Lung (tissue), 12 donors: ENCODE measurements around the gene VSTM2B. TPM values are rescaled to one million over a fixed set of nuclear protein-coding genes. Genes with fewer than 3 reads are reported as not detected.

Experiments
- ATAC-seq: fragments of 200-7000 bp; cut with Tn5 transposase; one replicate; pipeline ENCODE4 v1.9.1; 2020; ENCODE audit warnings: moderate number of reproducible peaks; ENCODE audit not compliant: insufficient read depth, low FRiP score
- DNase-seq, 3 donors: peaks; one replicate each; pipeline ENCODE4 v3.0.0-alpha.2; 2013 to 2017
- H3K27ac ChIP-seq, 2 donors: one replicate each; pipeline ENCODE4 v1.5.1; 2013; ENCODE audit warnings: mild to moderate bottlenecking in 2 of 2, moderate library complexity in 2 of 2, control low read depth in 1 of 2, inconsistent platforms in 1 of 2, low read depth in 1 of 2, low read length in 1 of 2
- H3K27me3 ChIP-seq, 3 donors: one replicate each; pipeline ENCODE4 v1.5.1; 2013; ENCODE audit warnings: low read length in 2 of 3; ENCODE audit not compliant: control insufficient read depth in 3 of 3, insufficient read depth in 3 of 3
- H3K36me3 ChIP-seq, 4 donors: one replicate each; pipeline ENCODE4 v1.5.1; 2013; ENCODE audit warnings: low read length in 4 of 4, mild to moderate bottlenecking in 1 of 4, moderate library complexity in 1 of 4; ENCODE audit not compliant: control insufficient read depth in 4 of 4, insufficient read depth in 4 of 4
- H3K4me1 ChIP-seq, 5 donors: one replicate each; pipeline ENCODE4 v1.5.1; 2013; ENCODE audit warnings: low read length in 5 of 5, mild to moderate bottlenecking in 2 of 5, moderate library complexity in 1 of 5; ENCODE audit not compliant: control insufficient read depth in 5 of 5, insufficient read depth in 5 of 5
- H3K4me3 ChIP-seq: one replicate; pipeline ENCODE4 v1.5.1; 2013; ENCODE audit warnings: mild to moderate bottlenecking, control low read depth, moderate library complexity
- H3K9ac ChIP-seq, 2 donors: one replicate each; pipeline ENCODE4 v1.5.1; 2013; ENCODE audit warnings: low read length in 2 of 2, control low read depth in 1 of 2; ENCODE audit not compliant: insufficient read depth in 1 of 2
- H3K9me3 ChIP-seq, 4 donors: one replicate each; pipeline ENCODE4 v1.5.1; 2013; ENCODE audit warnings: low read length in 3 of 4, mild to moderate bottlenecking in 1 of 4, moderate library complexity in 1 of 4; ENCODE audit not compliant: control insufficient read depth in 4 of 4, insufficient read depth in 3 of 4
- CTCF ChIP-seq: IDR thresholded peaks from 2 replicates; pipeline ENCODE4 v1.5.1; 2012; ENCODE audit warnings: mild to moderate bottlenecking; ENCODE audit errors: control extremely low read depth, extremely low read depth
- WGBS, 2 donors: extraction: QIAGEN DNeasy Blood & Tissue Kit; methylation state at CpG; one replicate each; pipeline ENCODE4 v1.1.7; 2013; 5-methylcytosine and 5-hydroxymethylcytosine counted together
- polyA plus RNA-seq, 2 donors: library from polyadenylated mRNA; stranded (reverse); fragments of 200-250 nt; gene quantifications; one replicate each; pipeline ENCODE4 v1.2.1, GENCODE V29; 2013
- total RNA-seq, 2 donors: library from RNA; depleted of rRNA in 1 of 2; stranded (reverse); fragments of >200 nt in 1 of 2; gene quantifications; one replicate each; pipeline ENCODE4 v1.2.1, GENCODE V29; 2014 to 2021
- donor health status: control.
- donor health status: control.
- donor health status: Bipolar disorder and iron deficiency.
- donor health status: healthy.
- donor health status: DM: yes; HTN: yes; CAD: no.

VSTM2B gene
- total and polyA plus RNA-seq, 4 donors = not detected

GRCh38 chr19:29535214-29535831, 9.5 kb downstream of the VSTM2B start:
- H3K4me1 ChIP-seq = no peaks in the 10 kb centered on the region
- TF ChIP-seq CTCF = no peak
- no peak overlapping the region for H3K4me3 ChIP-seq
- ATAC-seq = no peak
- H3K27ac ChIP-seq = no peak overlapping the region
- no peak overlapping the region for H3K9ac ChIP-seq
- WGBS, 2 donors = 48 to 51% methylated on average over 19 of the region's 19 CpGs
- peaks cover 20 to 38% (median 26%) of the 10 kb centered on the region in 3 donors for H3K27me3 ChIP-seq
- H3K36me3 ChIP-seq = no peaks in the 10 kb centered on the region
- no peak for DNase-seq
- peaks cover 0 to 26% (median 0%) of the 10 kb centered on the region in 4 donors for H3K9me3 ChIP-seq

- TF ChIP-seq CTCF = no peak
- ATAC-seq (no peak), DNase-seq (no peak)
- Histone ChIP-seq H3K27ac (no peak overlapping the region), H3K9ac (no peak overlapping the region), H3K4me1 (no peaks in the 10 kb centered on the region), H3K27me3 (peaks cover 20 to 32% (median 20%) of the 10 kb centered on the region in 3 donors), H3K4me3 (no peak overlapping the region), H3K9me3 (peaks cover 0 to 25% (median 0%) of the 10 kb centered on the region in 4 donors), H3K36me3 (no peaks in the 10 kb centered on the region)
- 72 to 89% methylated on average over 4 of the region's 4 CpGs for WGBS, 2 donors
Measured at GRCh38 chr19:29535984-29536508, 10.3 kb downstream of the VSTM2B start.

- TF ChIP-seq CTCF = no peak
Measured at GRCh38 chr19:29537181-29537580, 11.4 kb downstream of the VSTM2B start.

More at GRCh38 chr19:29537181-29537580, 11.4 kb downstream of the VSTM2B start:
- Histone ChIP-seq H3K9ac (no peak overlapping the region), H3K9me3 (peaks cover 0 to 17% (median 0%) of the 10 kb centered on the region in 4 donors), H3K4me3 (no peak overlapping the region), H3K27me3 (peaks cover 10 to 20% (median 18%) of the 10 kb centered on the region in 3 donors), H3K4me1 (no peaks in the 10 kb centered on the region), H3K27ac (no peak overlapping the region), H3K36me3 (no peaks in the 10 kb centered on the region)
- WGBS, 2 donors = 63 to 69% methylated on average over 7 of the region's 7 CpGs
- DNase-seq (no peak), ATAC-seq (no peak)
